ENCODE measurements around the gene CASK.

CASK gene

GRCh38 chrX:41932885-41933284 lies 9.5 kb upstream of the CASK start:
- H3K27me3 ChIP-seq (ENCODE audit: control insufficient read depth, insufficient read depth, low read length), result no peaks in the 10 kb centered on the region
- H3K9ac ChIP-seq (ENCODE audit: low read length), result no peak overlapping the region
- no peak overlapping the region for H3K27ac ChIP-seq (ENCODE audit: low read depth, low read length)
- no peak overlapping the region for H3K4me3 ChIP-seq (ENCODE audit: low read length)
- no peaks in the 10 kb centered on the region for H3K4me1 ChIP-seq (ENCODE audit: control insufficient read depth, insufficient read depth, low read length)
- no peaks in the 10 kb centered on the region for H3K36me3 ChIP-seq (ENCODE audit: control insufficient read depth, insufficient read depth, low read length)

- Histone ChIP-seq H3K27ac (ENCODE audit: low read depth, low read length) (no peak overlapping the region), H3K27me3 (ENCODE audit: control insufficient read depth, insufficient read depth, low read length) (no peaks in the 10 kb centered on the region), H3K4me3 (ENCODE audit: low read length) (no peak overlapping the region), H3K9ac (ENCODE audit: low read length) (no peak overlapping the region), H3K36me3 (ENCODE audit: control insufficient read depth, insufficient read depth, low read length) (no peaks in the 10 kb centered on the region), H3K4me1 (ENCODE audit: control insufficient read depth, insufficient read depth, low read length) (no peaks in the 10 kb centered on the region)
Observed at GRCh38 chrX:41931591-41931990, 8.2 kb upstream of the CASK start.

GRCh38 chrX:41923978-41924683 lies 777 bp upstream of the CASK start:
- Histone ChIP-seq H3K9ac (ENCODE audit: low read length) (peak overlapping the region; percentile 57), H3K27ac (ENCODE audit: low read depth, low read length) (peak overlapping the region; percentile 78), H3K4me1 (ENCODE audit: control insufficient read depth, insufficient read depth, low read length) (no peaks in the 10 kb centered on the region), H3K36me3 (ENCODE audit: control insufficient read depth, insufficient read depth, low read length) (no peaks in the 10 kb centered on the region), H3K4me3 (ENCODE audit: low read length) (peak overlapping the region; percentile 73), H3K27me3 (ENCODE audit: control insufficient read depth, insufficient read depth, low read length) (no peaks in the 10 kb centered on the region)

GRCh38 chrX:41922431-41923151 lies 763 bp downstream of the CASK start:
- Histone ChIP-seq H3K9ac (ENCODE audit: low read length) (peak overlapping the region; percentile 10), H3K27ac (ENCODE audit: low read depth, low read length) (peak overlapping the region; percentile 82), H3K27me3 (ENCODE audit: control insufficient read depth, insufficient read depth, low read length) (no peaks in the 10 kb centered on the region), H3K4me3 (ENCODE audit: low read length) (peak overlapping the region; percentile 63), H3K36me3 (ENCODE audit: control insufficient read depth, insufficient read depth, low read length) (no peaks in the 10 kb centered on the region), H3K4me1 (ENCODE audit: control insufficient read depth, insufficient read depth, low read length) (no peaks in the 10 kb centered on the region)

- H3K27ac ChIP-seq (ENCODE audit: low read depth, low read length), result peak overlapping the region; percentile 82
- H3K4me1 ChIP-seq (ENCODE audit: control insufficient read depth, insufficient read depth, low read length), result no peaks in the 10 kb centered on the region
- H3K36me3 ChIP-seq (ENCODE audit: control insufficient read depth, insufficient read depth, low read length), result no peaks in the 10 kb centered on the region
- no peak overlapping the region for H3K9ac ChIP-seq (ENCODE audit: low read length)
- H3K4me3 ChIP-seq (ENCODE audit: low read length), result peak overlapping the region; percentile 63
- no peaks in the 10 kb centered on the region for H3K27me3 ChIP-seq (ENCODE audit: control insufficient read depth, insufficient read depth, low read length)
Observed at GRCh38 chrX:41921492-41922430, 1.6 kb downstream of the CASK start.

GRCh38 chrX:41919870-41920269 lies 3.5 kb downstream of the CASK start:
- Histone ChIP-seq H3K36me3 (ENCODE audit: control insufficient read depth, insufficient read depth, low read length) (no peaks in the 10 kb centered on the region), H3K4me3 (ENCODE audit: low read length) (no peak overlapping the region), H3K27me3 (ENCODE audit: control insufficient read depth, insufficient read depth, low read length) (no peaks in the 10 kb centered on the region), H3K4me1 (ENCODE audit: control insufficient read depth, insufficient read depth, low read length) (no peaks in the 10 kb centered on the region), H3K27ac (ENCODE audit: low read depth, low read length) (no peak overlapping the region), H3K9ac (ENCODE audit: low read length) (no peak overlapping the region)

GRCh38 chrX:41917517-41917916 lies 5.8 kb downstream of the CASK start:
- no peak overlapping the region for H3K9ac ChIP-seq (ENCODE audit: low read length)
- no peaks in the 10 kb centered on the region for H3K27me3 ChIP-seq (ENCODE audit: control insufficient read depth, insufficient read depth, low read length)
- no peak overlapping the region for H3K27ac ChIP-seq (ENCODE audit: low read depth, low read length)
- no peak overlapping the region for H3K4me3 ChIP-seq (ENCODE audit: low read length)
- H3K36me3 ChIP-seq (ENCODE audit: control insufficient read depth, insufficient read depth, low read length), result no peaks in the 10 kb centered on the region
- peaks cover 2% of the 10 kb centered on the region for H3K4me1 ChIP-seq (ENCODE audit: control insufficient read depth, insufficient read depth, low read length)

GRCh38 chrX:41913476-41913875 lies 9.9 kb downstream of the CASK start:
- Histone ChIP-seq H3K27ac (ENCODE audit: low read depth, low read length) (no peak overlapping the region), H3K36me3 (ENCODE audit: control insufficient read depth, insufficient read depth, low read length) (no peaks in the 10 kb centered on the region), H3K4me3 (ENCODE audit: low read length) (no peak overlapping the region), H3K9ac (ENCODE audit: low read length) (no peak overlapping the region), H3K27me3 (ENCODE audit: control insufficient read depth, insufficient read depth, low read length) (no peaks in the 10 kb centered on the region), H3K4me1 (ENCODE audit: control insufficient read depth, insufficient read depth, low read length) (peaks cover 2% of the 10 kb centered on the region)

- Histone ChIP-seq H3K27me3 (ENCODE audit: control insufficient read depth, insufficient read depth, low read length) (no peaks in the 10 kb centered on the region), H3K9ac (ENCODE audit: low read length) (no peak overlapping the region), H3K36me3 (ENCODE audit: control insufficient read depth, insufficient read depth, low read length) (no peaks in the 10 kb centered on the region)
Observed at GRCh38 chrX:41912923-41913322, 10.4 kb downstream of the CASK start.

GRCh38 chrX:41909068-41909467 lies 14.3 kb downstream of the CASK start:
- Histone ChIP-seq H3K36me3 (ENCODE audit: control insufficient read depth, insufficient read depth, low read length) (no peaks in the 10 kb centered on the region), H3K9ac (ENCODE audit: low read length) (no peak overlapping the region), H3K27me3 (ENCODE audit: control insufficient read depth, insufficient read depth, low read length) (no peaks in the 10 kb centered on the region), H3K4me1 (ENCODE audit: control insufficient read depth, insufficient read depth, low read length) (peaks cover 2% of the 10 kb centered on the region), H3K4me3 (ENCODE audit: low read length) (no peak overlapping the region), H3K27ac (ENCODE audit: low read depth, low read length) (no peak overlapping the region)

More at GRCh38 chrX:41912923-41913322, 10.4 kb downstream of the CASK start:
- Histone ChIP-seq H3K4me3 (ENCODE audit: low read length) (no peak overlapping the region), H3K4me1 (ENCODE audit: control insufficient read depth, insufficient read depth, low read length) (peaks cover 2% of the 10 kb centered on the region), H3K27ac (ENCODE audit: low read depth, low read length) (no peak overlapping the region)

GRCh38 chrX:41906515-41907187 lies 16.7 kb downstream of the CASK start:
- no peaks in the 10 kb centered on the region for H3K36me3 ChIP-seq (ENCODE audit: control insufficient read depth, insufficient read depth, low read length)
- H3K4me1 ChIP-seq (ENCODE audit: control insufficient read depth, insufficient read depth, low read length), result no peaks in the 10 kb centered on the region
- no peak overlapping the region for H3K27ac ChIP-seq (ENCODE audit: low read depth, low read length)
- no peak overlapping the region for H3K4me3 ChIP-seq (ENCODE audit: low read length)
- no peaks in the 10 kb centered on the region for H3K27me3 ChIP-seq (ENCODE audit: control insufficient read depth, insufficient read depth, low read length)
- no peak overlapping the region for H3K9ac ChIP-seq (ENCODE audit: low read length)

- Histone ChIP-seq H3K36me3 (ENCODE audit: control insufficient read depth, insufficient read depth, low read length) (no peaks in the 10 kb centered on the region), H3K4me1 (ENCODE audit: control insufficient read depth, insufficient read depth, low read length) (no peaks in the 10 kb centered on the region), H3K27ac (ENCODE audit: low read depth, low read length) (no peak overlapping the region), H3K4me3 (ENCODE audit: low read length) (no peak overlapping the region), H3K9ac (ENCODE audit: low read length) (no peak overlapping the region), H3K27me3 (ENCODE audit: control insufficient read depth, insufficient read depth, low read length) (no peaks in the 10 kb centered on the region)
Observed at GRCh38 chrX:41903544-41903943, 19.8 kb downstream of the CASK start.

Measured in rectal smooth muscle tissue (tissue), 1 donor.